Measurements from ENCODE around the gene ADCY7.
"Not testable (repeated sequence)": the region's sequence is repeated elsewhere in the genome, so short reads cannot be mapped to it uniquely, and the experiment has no call there.

The ADCY7 gene

DNA sequence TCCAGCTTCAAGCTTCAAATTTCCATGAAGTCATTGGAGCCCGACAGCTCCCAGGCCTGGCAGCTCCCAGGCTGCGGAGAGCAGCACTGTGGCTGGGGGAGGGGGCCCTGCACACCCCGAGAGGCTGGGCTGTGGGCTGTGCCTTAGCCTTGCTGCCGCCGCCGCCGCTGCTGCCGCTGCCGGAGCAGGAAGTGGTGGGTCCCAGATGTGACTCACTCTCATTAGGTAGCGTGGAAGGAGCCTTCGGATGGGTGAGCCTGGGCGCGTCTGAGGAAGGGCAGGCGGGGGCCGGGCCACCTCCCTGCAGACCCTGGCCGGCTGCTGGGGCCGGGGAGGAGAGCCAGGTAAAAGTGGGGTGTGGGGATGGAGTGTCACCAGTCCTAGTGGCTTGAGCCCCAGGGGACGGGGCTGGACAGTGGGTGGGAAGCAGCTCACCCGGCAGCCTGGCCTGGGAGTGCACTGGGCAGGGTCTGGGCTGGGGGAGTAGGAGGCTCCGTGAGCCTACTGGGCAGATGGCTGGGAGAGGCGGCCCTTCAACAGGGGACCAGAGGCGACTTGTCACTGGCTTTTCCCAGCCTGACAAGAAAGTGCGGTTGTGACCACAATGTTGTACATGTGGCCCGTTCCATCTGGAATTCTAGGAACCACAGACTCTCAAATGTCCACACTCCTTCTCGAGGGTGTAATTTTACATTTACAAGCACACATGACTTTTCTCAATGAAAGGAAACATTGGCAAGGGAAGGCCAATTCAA, at the start of gene ADCY7:
Gene ADCY7 (plus strand): TSS at position 215 of the 755 bp plus-strand sequence. CDS start 21,629 bp downstream, outside the sequence.
- no peak for DNase-seq (ENCODE audit: low spot score)

DNA sequence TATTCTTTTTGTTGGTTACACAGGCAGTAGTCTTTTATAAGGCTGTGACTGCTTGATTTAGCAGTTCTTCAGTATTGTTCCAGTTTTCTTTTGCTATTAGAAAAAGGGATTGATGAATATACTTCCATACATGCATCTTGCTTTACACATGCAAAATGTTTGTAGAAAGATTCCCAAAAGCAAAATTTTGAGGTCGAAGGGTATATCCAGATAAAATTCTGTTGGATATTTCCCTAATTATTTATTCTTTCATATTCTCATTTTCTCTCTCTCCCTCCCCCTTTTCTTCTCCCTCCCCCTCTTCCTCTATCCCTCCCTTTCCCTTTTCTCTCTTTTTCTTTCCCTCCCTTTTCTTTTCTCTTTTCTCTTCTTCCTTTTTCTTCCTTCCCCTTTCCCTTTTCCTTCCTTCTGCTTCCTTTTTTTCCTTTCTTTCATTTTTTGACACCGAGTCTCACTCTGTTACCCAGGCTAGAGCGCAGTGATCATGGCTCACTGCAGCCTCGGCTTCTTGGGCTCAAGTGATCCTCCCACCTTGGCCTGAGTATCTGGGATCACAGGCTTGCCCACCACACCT, 46.9 kb upstream of the ADCY7 start:
- no peak for DNase-seq (ENCODE audit: low spot score)

DNA sequence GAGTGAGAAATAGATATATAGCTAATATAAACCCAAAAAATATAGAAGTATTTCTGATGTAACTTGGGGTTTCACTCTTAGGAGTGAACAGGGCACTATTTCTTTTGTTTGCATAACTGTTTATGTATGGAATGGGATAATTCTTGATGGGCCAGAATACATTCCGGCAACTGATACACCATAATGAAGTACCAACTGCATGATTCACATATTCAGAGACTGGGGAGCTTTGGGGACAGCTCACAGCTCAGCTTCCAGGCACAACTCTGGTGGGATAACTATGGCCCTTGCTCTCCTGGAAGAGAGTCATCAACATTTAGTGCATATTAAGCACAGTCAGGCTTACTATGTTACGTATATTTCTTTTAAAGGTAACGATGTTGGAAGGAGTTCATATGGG, 42.1 kb upstream of the ADCY7 start:
- no peak for DNase-seq (ENCODE audit: low spot score)

DNA sequence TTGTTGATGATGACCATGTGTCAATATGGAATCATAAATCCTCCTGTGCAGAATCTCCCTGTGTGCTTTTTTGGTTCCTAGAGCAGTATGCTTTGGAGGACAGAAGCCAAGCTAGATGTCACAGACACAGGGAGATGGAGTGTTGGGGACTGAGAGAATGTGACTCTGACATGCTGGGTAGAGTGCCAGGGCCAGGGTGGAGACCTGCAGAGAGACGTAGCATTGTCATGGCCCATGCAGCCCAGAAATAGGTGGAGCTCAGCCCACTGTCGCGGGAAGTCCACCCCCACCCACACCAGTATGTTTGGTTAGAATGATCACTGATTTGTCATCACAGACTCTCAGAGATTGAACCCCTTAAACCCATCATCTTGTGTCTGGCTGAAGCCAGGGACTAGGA, 39.2 kb upstream of the ADCY7 start:
- DNase-seq (ENCODE audit: low spot score): no peak

DNA sequence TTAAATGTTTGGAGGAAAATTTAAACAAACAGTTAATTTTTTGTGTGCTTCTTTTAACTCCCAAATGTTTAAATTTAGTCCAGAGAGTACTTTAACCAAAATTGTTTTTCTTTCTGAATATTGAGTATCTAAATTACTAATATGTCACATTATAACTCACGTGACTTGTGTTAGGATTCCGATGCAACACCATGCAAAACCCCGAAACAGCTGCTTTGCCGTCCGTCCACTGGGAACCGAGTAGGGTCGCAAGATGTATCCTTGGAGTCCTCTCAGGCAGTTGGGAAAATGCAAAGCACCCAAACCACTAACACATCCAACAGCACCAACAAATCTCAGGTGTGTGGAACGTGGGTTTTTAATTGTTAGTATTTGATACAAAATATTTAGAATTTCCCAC, 38.7 kb upstream of the ADCY7 start:
- DNase-seq (ENCODE audit: low spot score): no peak

DNA sequence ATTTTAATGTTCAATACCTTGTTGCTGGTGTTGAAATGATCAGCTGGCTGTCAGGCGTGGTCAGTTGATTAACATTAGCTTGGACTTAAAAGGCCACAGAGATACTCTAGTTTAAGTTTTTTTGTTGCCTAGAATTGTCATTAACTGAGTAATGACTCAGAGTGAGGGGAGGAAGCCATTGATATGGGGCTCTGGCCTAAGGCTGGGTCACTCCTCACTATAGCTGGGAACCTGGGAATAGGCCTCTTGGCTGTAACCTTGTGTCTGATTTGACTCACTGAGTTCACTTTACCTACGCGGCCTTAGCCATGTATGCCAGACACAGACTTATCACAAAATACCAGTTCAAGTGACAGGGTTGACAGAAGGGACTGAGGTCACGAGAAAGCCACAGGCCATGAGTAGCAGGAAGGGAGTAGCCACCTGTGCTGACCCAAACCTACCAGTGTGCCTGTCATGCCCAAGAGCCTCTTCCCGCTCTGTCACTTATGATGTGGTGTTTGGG, 37.9 kb upstream of the ADCY7 start:
- DNase-seq (ENCODE audit: low spot score): no peak

DNA sequence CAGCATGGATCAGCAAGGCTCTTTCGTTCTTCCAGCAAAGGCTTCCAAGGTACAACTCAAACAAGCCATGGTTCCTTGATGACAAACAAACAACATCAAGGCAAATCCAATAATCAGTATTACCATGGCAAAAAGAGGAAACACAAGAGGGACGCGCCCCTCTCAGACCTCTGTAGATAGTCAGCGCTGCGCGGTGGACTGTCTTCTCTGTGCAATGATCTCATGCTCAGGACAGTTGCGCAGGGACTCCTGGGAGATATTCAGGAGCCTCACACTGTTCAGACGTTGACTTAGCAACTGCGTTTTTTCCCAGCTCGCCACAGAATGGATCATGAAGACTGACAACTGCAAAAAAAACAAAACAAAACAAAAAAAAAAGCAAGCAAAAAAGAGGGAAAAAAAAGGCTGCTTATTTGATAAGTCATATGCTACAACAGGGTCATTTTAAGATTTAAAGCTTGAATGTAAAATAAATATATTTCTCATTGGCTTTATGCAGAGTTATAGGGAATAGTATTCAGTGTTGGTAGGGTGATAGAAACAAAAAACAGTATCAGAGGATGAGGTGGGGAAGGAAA, 37.1 kb upstream of the ADCY7 start:
- no peak for DNase-seq (ENCODE audit: low spot score)

DNA sequence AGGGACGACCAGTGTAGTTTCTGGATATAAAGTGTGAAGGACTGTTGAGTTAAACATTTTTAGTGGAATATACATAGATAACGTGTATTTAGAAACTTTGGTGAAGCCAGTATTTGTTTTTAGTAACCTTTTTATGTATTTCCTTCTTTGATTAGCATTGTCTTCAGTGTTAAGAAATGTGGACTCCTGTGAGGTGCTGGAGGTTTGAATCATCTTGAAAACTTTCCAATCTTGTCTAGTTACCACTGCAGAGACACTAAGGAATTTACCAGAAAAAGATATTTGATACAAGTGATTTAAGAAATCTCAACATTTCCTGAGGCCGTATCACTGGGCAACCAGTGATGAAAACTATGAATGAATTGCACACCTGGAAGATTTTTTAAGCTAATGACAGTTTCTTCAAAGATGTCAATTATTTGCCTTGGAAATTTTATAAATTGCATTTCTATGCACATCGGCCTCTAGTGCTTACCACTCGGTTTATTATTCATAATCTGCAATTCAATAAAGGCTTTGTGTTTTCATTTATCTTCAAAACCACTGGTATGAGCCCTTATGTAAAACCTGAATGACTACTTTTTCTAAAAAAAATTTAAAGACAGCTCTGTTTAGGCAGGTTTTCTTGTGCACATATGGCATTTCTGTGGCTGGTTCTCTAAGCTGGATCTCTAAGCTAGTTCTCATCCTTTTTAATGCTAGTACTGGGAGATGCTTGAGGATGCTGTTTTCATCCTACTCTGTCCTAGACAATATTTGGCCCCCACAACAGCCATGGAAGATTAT, 31.4 kb upstream of the ADCY7 start:
- no peak for DNase-seq (ENCODE audit: low spot score)

DNA sequence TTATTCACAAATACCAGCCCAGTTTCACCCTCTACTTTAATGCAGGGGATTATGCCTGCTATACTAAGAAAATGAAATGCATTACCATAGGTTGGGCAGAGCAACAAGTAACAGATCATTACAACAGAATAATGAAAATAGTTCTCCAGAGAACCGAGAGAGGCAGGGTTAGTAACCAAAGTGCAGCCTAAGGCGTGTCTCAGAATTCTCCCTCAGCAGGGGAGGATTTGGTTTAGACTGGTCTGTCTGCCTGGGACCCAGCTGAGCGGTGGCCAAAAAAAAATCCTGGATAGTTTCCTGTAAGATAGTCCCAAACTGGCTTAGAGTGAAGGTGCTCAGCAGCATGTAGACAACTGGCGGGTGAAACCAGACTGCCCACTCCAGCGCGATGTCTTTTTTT, 30.8 kb upstream of the ADCY7 start:
- no peak for DNase-seq (ENCODE audit: low spot score)

DNA sequence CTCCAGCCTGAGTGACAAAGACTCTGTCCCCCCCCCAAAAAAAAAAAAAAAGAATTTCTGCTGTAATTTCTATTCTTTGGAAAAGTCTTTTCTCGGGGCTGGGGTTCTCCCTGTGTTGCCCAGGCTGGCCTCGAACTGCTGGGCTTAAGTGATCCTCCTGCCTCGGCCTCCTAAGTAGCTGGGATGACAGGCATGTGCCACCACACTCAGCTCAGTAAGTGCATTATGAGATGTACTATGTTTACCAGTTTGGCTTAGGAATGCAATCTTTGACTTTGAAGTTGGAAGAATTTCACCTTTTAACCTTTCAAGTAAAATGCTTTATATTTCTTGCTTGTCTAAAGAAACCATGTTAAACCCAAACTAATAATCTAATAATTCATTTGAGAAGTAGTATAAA, 28.0 kb upstream of the ADCY7 start:
- no peak for DNase-seq (ENCODE audit: low spot score)

DNA sequence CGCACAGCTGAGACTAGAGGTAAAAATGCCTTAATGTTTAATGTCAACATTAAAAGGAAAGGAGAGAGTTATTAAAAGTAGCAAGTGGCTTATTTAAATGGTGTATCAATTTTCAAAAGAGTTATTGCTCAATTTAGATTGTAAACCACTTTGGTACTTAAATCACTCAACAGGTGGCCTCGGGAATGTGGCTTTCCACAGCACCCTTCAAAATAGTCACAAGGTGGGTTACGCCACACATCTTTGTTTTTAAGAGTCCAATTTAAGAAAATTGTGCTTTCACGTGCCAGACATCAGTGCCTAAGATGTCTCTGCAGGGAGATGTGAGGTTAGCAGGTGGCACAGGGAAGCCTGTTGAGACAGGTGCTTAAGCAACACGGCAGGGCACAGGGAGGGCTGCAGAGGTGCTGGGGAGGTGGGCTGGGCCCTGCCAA, 27.5 kb upstream of the ADCY7 start:
- no peak for DNase-seq (ENCODE audit: low spot score)

DNA sequence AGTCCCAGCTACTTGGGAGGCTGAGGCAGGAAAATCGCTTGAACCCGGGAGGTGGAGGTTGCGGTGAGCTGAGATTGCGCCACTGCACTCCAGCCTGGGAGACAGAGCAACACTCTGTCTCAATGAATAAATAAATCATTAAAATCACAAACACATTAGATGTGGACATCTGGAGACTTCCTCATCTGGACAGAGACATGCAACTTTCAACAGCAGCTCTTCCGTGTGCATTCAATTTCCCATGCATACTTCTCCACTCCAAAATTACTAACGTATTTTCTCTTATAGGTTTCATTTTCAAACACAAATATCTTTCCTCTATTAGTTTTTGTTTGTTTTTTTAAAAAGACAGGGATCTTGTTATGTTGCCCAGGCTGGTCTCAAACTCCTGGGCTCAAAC, 23.3 kb upstream of the ADCY7 start:
- not testable (repeated sequence) for DNase-seq (ENCODE audit: low spot score)

DNA sequence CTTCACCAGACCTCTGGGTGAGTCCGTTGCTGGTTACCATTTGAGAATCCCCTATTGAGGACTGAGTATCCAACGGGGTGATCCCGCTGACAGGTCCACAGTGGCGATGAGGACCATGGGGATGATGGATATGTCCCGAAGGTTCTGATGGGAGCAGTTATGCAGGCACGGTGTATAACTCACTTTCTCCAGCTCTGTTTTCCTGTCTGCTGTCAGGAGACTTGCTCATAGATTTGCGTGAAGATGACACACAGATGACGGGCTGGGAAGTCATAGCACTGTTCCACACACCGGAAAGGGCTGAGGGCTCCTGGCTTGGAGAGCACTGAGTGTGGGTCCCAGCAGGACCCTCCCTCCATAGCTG, 22.2 kb upstream of the ADCY7 start:
- no peak for DNase-seq (ENCODE audit: low spot score)

DNA sequence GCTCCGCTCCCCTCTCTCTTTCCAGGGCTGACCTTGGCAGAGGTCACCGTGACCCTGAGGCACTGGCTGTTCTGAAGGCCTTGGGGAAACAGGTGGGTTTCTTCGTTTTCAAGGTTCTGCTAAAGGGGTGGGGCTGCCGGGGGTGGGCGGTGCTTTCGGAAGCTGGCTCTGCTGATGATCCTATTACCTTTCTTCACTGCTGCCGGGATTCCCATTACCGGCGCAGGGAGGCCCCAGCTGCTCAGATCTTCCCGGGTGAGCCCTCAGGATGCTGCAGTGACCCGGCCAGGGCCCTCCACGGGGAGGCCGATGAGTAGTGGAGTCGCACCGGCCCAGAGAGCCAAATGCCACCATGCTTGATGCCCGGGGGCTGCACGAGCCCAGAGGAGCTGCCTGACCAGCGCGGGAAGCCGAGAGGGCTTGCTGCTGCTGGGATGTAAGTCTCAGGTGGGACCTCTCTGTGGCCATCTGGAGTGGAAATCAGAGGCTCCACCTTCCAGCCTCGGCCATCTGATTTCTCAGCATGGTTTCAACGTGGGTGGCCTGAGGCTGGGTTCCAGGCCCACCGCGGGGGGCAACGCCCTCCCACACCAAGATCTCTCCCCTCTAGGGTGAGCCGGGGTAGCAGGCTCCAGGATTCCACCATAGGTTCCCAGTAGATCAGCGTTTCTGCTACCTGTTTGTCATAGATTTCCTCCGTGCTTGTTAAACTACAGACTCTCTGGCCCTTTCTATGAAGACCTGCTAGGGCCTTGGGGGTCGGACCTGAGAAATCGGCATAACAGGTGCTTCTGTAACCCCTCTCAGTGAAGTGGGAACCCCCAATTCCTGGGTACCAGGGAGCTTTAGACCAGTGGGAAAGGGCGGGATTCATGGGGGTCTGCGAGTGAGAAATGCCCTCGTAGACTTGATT, 21.6 kb upstream of the ADCY7 start:
- no peak for DNase-seq (ENCODE audit: low spot score)

DNA sequence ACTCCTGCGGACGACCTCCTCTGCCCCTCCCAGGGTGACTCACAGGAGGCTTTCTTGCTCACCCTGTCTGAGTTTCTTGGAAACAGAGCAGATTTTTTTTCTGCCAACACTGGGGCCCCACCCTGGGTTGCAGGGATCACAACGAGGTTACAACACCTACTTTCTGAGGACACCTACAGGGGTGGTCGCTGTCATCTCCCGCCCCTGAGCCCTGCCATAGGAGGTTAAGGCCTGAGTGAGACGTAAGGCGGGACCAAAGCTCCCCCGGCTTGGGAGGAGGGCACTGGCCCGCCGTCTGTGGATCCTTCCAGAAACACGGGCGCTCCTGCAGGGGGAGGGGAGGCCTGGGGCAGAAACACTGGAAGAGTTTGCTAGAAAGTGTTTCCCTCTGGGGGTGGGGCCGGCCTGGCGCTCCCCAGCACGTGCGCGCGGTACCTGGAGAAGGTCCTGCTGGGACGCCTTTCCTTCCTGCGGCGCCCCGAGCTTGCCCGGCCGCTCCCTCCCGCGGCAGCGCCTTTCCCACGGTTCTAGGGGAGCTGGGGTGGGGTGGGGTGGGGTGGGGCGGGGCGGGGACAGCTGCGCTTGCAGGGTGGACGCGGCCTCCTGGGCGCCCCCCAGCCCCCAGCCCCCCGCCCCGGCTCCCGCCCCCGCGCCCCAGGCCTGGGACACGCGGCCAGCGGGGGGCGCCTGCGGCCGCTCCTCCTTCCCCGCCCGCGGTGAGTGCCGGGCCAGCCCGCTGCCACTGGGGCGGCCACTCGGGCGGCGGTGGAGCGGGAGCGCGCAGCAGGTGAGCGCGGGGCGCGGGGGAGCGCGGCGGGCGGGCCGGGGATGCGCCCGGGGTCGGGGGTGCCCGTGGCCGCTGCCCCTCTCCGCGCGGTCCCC, 20.7 kb upstream of the ADCY7 start:
- DNase-seq (ENCODE audit: low spot score): no peak

DNA sequence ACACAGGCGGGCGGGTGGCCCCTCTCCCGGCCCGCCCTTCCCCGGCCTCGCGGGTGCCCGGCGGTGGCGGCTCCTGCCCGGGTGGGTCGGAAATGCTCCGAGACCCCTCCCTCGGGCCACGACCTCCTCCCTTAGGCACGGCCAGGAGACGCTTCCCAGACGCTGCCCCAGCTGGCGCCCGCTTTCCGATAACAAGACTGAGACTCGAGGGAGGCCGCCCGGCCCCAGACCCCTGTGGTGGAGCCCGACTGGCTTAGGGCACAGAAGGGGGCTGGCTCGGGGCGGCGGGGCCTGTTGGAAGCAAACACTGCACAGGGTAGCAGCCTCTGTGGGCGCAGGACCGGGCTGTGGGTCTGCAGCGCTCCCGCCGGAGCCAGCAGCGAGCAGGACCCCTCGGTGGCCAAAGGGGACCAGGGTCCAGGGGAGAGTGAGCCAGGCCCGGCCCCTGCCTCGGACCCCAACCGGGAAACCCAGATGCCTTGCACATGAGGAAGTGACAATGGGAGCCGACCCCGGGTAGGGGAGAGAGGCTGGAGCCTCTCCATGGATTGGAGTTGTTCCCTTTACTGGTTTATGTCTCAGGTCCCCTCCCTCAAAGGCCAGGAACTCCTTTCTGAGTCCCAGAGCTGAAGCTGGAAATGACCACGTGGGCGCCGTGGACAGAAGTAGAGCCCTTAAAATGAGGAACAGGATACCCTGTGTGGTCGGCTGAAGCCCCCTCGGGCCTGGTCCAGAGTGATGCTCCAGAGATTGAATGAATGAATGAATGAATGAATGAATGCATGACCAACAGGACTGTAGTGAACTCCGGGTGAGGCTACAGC, 19.8 kb upstream of the ADCY7 start:
- DNase-seq (ENCODE audit: low spot score): no peak

DNA sequence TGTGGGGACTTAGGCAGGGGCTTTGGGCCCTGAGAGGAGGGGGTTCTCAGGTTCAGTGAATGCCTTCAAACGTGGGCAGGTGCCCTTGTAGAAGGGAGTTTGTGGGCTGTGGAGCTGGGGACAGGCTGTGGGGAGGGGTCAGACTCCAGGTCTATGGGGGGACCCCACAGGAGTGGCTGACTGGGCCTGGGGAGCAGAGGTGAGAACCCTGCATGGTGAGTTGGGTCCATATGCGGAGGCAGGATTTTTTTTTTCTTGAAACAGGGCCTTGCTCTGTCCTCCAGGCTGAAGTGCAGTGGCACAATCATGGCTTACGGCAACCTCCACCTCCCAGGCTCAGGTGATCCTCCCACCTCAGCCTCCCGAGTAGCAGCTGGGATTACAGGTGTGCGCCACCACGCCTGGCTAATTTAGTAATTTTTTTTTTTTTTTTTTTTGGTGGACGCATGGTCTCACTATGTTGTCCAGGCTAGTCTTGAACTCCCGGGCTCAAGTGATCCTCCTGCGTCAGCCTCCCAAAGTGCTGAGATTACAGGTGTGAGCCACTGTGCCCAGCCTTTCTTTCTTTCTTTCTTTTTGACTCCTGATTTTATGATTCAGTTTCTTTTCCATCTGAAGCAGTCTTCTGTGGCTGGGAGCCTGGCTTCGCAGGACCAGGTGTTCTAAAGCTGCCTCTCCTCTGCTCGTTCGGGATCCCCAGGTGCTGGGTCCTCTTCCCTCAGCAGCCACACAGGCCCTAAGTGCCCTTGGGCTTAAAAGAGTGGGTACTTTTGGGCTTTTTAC, 19.0 kb upstream of the ADCY7 start:
- no peak for DNase-seq (ENCODE audit: low spot score)

DNA sequence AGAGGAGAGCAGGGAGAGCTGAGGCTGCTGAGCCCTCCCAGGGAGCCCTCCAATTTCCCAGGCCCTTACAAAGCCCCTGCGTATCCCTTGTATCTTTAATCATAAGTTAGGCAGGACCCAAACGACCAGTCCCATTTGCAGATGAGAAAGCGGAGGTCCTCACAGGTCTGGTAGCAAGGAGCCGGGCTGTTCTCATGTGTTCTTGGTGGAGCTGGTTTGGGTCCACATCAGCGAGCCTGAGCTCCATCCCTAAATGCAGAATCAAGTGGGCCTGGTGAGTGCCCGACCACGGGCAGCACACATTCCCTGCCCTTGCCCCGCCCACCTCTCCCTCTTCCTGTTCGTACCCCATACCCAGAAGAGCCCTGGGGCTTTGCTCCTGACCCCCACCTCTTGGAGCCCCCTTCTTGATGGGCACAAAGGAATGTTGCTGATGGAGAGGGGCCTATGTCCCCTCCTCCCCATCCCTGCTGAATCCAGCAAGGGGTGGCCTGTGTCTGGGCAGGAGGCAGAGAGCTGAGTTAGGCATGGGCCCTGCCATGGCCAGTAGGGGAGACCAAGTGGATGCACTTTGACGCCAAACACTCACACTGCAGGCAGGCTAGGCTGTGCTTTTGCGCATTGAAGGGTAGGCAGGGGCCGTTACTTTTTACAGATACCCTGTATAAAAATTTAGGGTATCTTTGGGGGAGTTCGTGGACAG, 18.3 kb upstream of the ADCY7 start:
- DNase-seq (ENCODE audit: low spot score): no peak

Data from putamen (tissue), 1 donor.